SK-N-SH (cell line): ENCODE measurements around the gene STK35. TPM values are rescaled to one million over a fixed set of nuclear protein-coding genes. Genes with fewer than 3 reads are reported as not detected.

ENCODE experiments used
- CTCF ChIA-PET: fragments of 300-600, 350-600 bp; formaldehyde crosslinking; extraction: SDS; loops from one replicate; lab custom pipeline; 2021; lab: Yijun Ruan, JAX
- POLR2A ChIA-PET: fragments of 350-600 bp; sonication (Branson Sonifier 250); formaldehyde crosslinking; extraction: SDS; loops from one replicate; lab custom pipeline; 2020; ENCODE audit warnings: antibody characterized with exemption, inconsistent platforms; lab: Yijun Ruan, JAX
- DNase-seq: peaks from one replicate; pipeline ENCODE4 v3.0.0; 2012
- H2AFZ ChIP-seq: fragments of 200-600 bp; sonication (generic); 2 replicates; pipeline ENCODE4 v1.8.1; 2016; ENCODE audit warnings: antibody characterized with exemption, mild to moderate bottlenecking, low read depth
- H3F3A ChIP-seq: fragments of 200-600 bp; sonication (generic); replicated peaks from 2 replicates; pipeline ENCODE3; 2016; ENCODE audit warnings: antibody characterized with exemption, mild to moderate bottlenecking; ENCODE audit not compliant: insufficient read depth
- H3K27ac ChIP-seq, 2 experiments: fragments of 200-500 bp in 1 of 2; fragments of 200-600 bp in 1 of 2; sonication (Bioruptor generic) in 1 of 2; sonication (generic), shearing (Covaris generic) in 1 of 2; 2 replicates each; pipeline versions ENCODE4 v1.5.1 to v1.6.1; 2014 to 2016; ENCODE audit warnings: low read depth in 2 of 2, inconsistent platforms in 1 of 2, low read length in 1 of 2, mild to moderate bottlenecking in 1 of 2, mixed read lengths in 1 of 2
- H3K27me3 ChIP-seq: fragments of 200-600 bp; sonication (generic), shearing (Covaris generic); 2 replicates; pipeline ENCODE4 v1.6.1; 2016; ENCODE audit warnings: mixed run types; ENCODE audit not compliant: insufficient read depth
- H3K36me3 ChIP-seq, 2 experiments: fragments of 200-500 bp in 1 of 2; fragments of 200-600 bp in 1 of 2; sonication (Bioruptor generic) in 1 of 2; sonication (generic) in 1 of 2; replicated peaks in 1 of 2; 2 replicates each; pipeline versions ENCODE3 to v1.5.1; 2014 to 2016; ENCODE audit warnings: low read length in 1 of 2, mild to moderate bottlenecking in 1 of 2; ENCODE audit not compliant: insufficient read depth in 2 of 2, control insufficient read depth in 1 of 2
- H3K4me1 ChIP-seq, 2 experiments: fragments of 200-500 bp in 1 of 2; fragments of 200-600 bp in 1 of 2; sonication (Bioruptor generic) in 1 of 2; sonication (generic), shearing (Covaris generic) in 1 of 2; 2 replicates each; pipeline versions ENCODE4 v1.5.1 to v1.6.1; 2014 to 2016; ENCODE audit warnings: low read depth in 1 of 2, low read length in 1 of 2, mixed run types in 1 of 2; ENCODE audit not compliant: insufficient read depth in 2 of 2, control insufficient read depth in 1 of 2
- H3K4me2 ChIP-seq: fragments of 200-600 bp; sonication (generic), shearing (Covaris generic); 2 replicates; pipeline ENCODE4 v1.6.1; 2017; ENCODE audit warnings: mixed run types
- H3K4me3 ChIP-seq, 2 experiments: fragments of 200-500 bp in 1 of 2; fragments of 200-600 bp in 1 of 2; sonication (Bioruptor generic) in 1 of 2; sonication (generic), shearing (Covaris generic) in 1 of 2; 2 replicates each; pipeline versions ENCODE4 v1.5.1 to v1.8.1; 2014 to 2016; ENCODE audit warnings: low read depth in 2 of 2, inconsistent platforms in 1 of 2, low read length in 1 of 2, mild to moderate bottlenecking in 1 of 2, mixed read lengths in 1 of 2, moderate library complexity in 1 of 2
- H3K79me2 ChIP-seq: fragments of 200-600 bp; sonication (generic); 2 replicates; pipeline ENCODE4 v1.8.1; 2017; ENCODE audit warnings: mild to moderate bottlenecking; ENCODE audit not compliant: insufficient read depth
- H3K9ac ChIP-seq: fragments of 200-600 bp; sonication (generic); 2 replicates; pipeline ENCODE4 v1.6.1; 2017; ENCODE audit warnings: mixed run types
- H3K9me2 ChIP-seq: fragments of 200-600 bp; sonication (generic); 2 replicates; pipeline ENCODE4 v1.6.1; 2017; ENCODE audit warnings: mixed run types
- H3K9me3 ChIP-seq: fragments of 200-600 bp; sonication (generic); 2 replicates; pipeline ENCODE4 v1.6.1; 2017; ENCODE audit warnings: mixed run types, mild to moderate bottlenecking, moderate library complexity
- H4K20me1 ChIP-seq: fragments of 200-600 bp; sonication (generic); 2 replicates; pipeline ENCODE4 v1.6.1; 2017; ENCODE audit warnings: mild to moderate bottlenecking, mixed run types; ENCODE audit not compliant: insufficient read depth
- CTCF ChIP-seq: fragments of 200-600 bp; sonication (generic); IDR thresholded peaks from 2 replicates; pipeline ENCODE4 v1.6.1; 2017; ENCODE audit warnings: antibody characterized with exemption, mild to moderate bottlenecking, moderate library complexity
- EZH2phosphoT487 ChIP-seq: fragments of 200-600 bp; sonication (generic); IDR thresholded peaks from 2 replicates; pipeline ENCODE4 v1.6.1; 2017; ENCODE audit warnings: low read depth, mixed run types, mild to moderate bottlenecking, antibody characterized with exemption, moderate library complexity, borderline replicate concordance
- FOXJ3 ChIP-seq: sonication (generic); formaldehyde crosslinking; IDR thresholded peaks from 2 replicates; pipeline ENCODE4 v1.5.1; 2020; ENCODE audit warnings: mild to moderate bottlenecking, missing genetic modification reagents
- MEF2A ChIP-seq: IDR thresholded peaks from 2 replicates; pipeline ENCODE4 v1.4.0; 2012; ENCODE audit warnings: low read depth, borderline replicate concordance
- MXI1 ChIP-seq: IDR thresholded peaks from 2 replicates; pipeline ENCODE4 v1.6.1; 2012; ENCODE audit warnings: mild to moderate bottlenecking, low read depth, low read length, improper control_type of control experiment
- RAD21 ChIP-seq: IDR thresholded peaks from 2 replicates; pipeline ENCODE4 v1.6.1; 2012; ENCODE audit warnings: mild to moderate bottlenecking, low read length
- RCOR1 ChIP-seq: fragments of 150-350 bp; IDR thresholded peaks from 2 replicates; pipeline ENCODE4 v1.6.1; 2017; ENCODE audit warnings: antibody characterized with exemption, low read length
- RFX5 ChIP-seq: IDR thresholded peaks from 2 replicates; pipeline ENCODE4 v1.6.1; 2012; ENCODE audit warnings: mild to moderate bottlenecking, improper control_type of control experiment, low read length
- RXRA ChIP-seq: IDR thresholded peaks from 2 replicates; pipeline ENCODE4 v1.4.0; 2012; ENCODE audit warnings: low read depth, mild to moderate bottlenecking, borderline replicate concordance
- SIN3A ChIP-seq: IDR thresholded peaks from 2 replicates; pipeline ENCODE4 v1.6.1; 2012; ENCODE audit warnings: low read depth, mild to moderate bottlenecking, low read length, moderate library complexity, borderline replicate concordance
- WGBS: methylation state at CpG from one replicate; pipeline ENCODE4 v1.1.6; 2017; ENCODE audit warnings: low lambda C conversion rate; 5-methylcytosine and 5-hydroxymethylcytosine counted together
- polyA plus RNA-seq, 3 experiments: library from polyadenylated mRNA; depleted of rRNA; stranded (reverse); fragments of >200 nt; gene quantifications; 2 replicates each; pipeline ENCODE4 v1.2.3, GENCODE V29; 2012
- TF ChIP-seq, protein P1 (sequence below): IDR thresholded peaks from 2 replicates; pipeline ENCODE4 v1.4.0; 2012; ENCODE audit warnings: low read depth, borderline replicate concordance
- TF ChIP-seq, protein P2 (sequence below): IDR thresholded peaks from 2 replicates; pipeline ENCODE4 v1.4.0; 2012; ENCODE audit warnings: low read depth
- TF ChIP-seq, protein P3 (sequence below): IDR thresholded peaks from 2 replicates; pipeline ENCODE4 v1.4.0; 2012; ENCODE audit warnings: low read depth, borderline replicate concordance

STK35 gene
- polyA plus RNA-seq, 1 of the 3 experiments (the other 2 are of a cell fraction): 6.7 TPM

DNA sequence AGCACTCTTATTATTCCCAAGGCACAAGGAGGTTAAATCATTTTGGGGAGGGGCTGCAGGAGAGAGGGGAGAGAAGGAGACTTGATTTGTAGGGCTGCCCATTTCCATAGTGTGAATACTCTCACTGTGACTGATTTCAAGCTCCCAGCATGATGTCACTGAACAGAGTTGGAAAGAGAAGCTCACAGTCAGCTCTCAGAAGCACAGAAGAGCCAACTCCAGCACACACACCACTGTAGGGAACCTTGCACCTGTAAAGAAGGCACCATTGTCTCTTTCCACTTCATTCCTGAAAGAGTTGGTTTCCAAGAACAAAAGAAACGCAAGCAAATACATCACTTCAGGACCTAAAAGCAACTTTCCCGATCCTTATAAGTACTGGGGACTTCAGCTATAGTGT is 12.7 kb upstream of the STK35 start:
- no peak for DNase-seq
- no peak overlapping the region for H3K4me2 ChIP-seq
- TF ChIP-seq, protein P1, sequence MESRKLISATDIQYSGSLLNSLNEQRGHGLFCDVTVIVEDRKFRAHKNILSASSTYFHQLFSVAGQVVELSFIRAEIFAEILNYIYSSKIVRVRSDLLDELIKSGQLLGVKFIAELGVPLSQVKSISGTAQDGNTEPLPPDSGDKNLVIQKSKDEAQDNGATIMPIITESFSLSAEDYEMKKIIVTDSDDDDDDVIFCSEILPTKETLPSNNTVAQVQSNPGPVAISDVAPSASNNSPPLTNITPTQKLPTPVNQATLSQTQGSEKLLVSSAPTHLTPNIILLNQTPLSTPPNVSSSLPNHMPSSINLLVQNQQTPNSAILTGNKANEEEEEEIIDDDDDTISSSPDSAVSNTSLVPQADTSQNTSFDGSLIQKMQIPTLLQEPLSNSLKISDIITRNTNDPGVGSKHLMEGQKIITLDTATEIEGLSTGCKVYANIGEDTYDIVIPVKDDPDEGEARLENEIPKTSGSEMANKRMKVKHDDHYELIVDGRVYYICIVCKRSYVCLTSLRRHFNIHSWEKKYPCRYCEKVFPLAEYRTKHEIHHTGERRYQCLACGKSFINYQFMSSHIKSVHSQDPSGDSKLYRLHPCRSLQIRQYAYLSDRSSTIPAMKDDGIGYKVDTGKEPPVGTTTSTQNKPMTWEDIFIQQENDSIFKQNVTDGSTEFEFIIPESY: no peak
- no peak for TF ChIP-seq SIN3A
- TF ChIP-seq, protein P2, sequence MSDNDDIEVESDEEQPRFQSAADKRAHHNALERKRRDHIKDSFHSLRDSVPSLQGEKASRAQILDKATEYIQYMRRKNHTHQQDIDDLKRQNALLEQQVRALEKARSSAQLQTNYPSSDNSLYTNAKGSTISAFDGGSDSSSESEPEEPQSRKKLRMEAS: no peak
- no peak for TF ChIP-seq FOXJ3
- TF ChIP-seq RAD21: no peak
- no peak for TF ChIP-seq MEF2A
- TF ChIP-seq RCOR1: no peak
- no peak for TF ChIP-seq RFX5
- TF ChIP-seq CTCF: no peak
- no peak for TF ChIP-seq EZH2phosphoT487
- TF ChIP-seq, protein P3, sequence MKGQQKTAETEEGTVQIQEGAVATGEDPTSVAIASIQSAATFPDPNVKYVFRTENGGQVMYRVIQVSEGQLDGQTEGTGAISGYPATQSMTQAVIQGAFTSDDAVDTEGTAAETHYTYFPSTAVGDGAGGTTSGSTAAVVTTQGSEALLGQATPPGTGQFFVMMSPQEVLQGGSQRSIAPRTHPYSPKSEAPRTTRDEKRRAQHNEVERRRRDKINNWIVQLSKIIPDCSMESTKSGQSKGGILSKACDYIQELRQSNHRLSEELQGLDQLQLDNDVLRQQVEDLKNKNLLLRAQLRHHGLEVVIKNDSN: no peak
- TF ChIP-seq MXI1: no peak
- no peak for TF ChIP-seq RXRA
- H3K9ac ChIP-seq: no peak overlapping the region
- no peaks in the 10 kb centered on the region for H3K4me1 ChIP-seq
- 17% methylated on average over 2 of the region's 2 CpGs for WGBS
- POLR2A ChIA-PET: no interaction called here
- no peaks in the 10 kb centered on the region for H4K20me1 ChIP-seq
- peaks cover 26% of the 10 kb centered on the region for H3K27me3 ChIP-seq
- no peaks in the 10 kb centered on the region for H3K9me2 ChIP-seq
- peaks cover 5% of the 10 kb centered on the region for H3F3A ChIP-seq
- H3K36me3 ChIP-seq: no peaks in the 10 kb centered on the region
- H2AFZ ChIP-seq: no peak overlapping the region
- no peaks in the 10 kb centered on the region for H3K79me2 ChIP-seq
- CTCF ChIA-PET: interaction anchor here (0.9 to 1.4 kb wide), 2 partner anchors 82 to 119 kb away, joined by 3 to 4 read pairs; no protein-coding TSS in a partner anchor
- H3K9me3 ChIP-seq: no peaks in the 10 kb centered on the region
- no peak overlapping the region for H3K27ac ChIP-seq
- no peak overlapping the region for H3K4me3 ChIP-seq
